ENCODE results near the gene MB.

The MB gene

DNA sequence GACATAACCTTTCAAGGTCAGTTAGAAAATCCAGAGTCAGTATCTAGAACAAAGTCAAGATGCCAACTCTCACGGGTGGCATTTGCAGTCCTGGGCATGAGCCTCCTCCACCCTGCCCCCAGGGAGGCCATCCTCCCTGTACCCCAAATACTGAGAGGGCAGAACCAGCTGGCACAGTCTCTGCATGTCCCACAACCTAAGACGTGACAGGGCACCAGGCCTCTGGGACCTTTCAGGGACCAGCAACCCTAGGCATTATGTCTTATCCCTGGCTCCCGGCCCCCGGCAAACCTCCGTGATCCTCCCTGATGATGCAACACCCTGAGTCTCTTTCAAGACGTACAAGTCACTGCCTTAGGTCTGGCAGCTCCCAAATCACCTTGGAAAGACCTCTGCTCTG is 2.0 kb downstream of the MB start:
- ChIA-PET CTCF (interaction anchor here (0.8 to 2.3 kb wide), 4 partner anchors 12 to 264 kb away, joined by 3 to 8 read pairs (median 4); no protein-coding TSS in a partner anchor), POLR2A (no interaction called here)
- no peak for DNase-seq (ENCODE audit: low read depth, low spot score)
- TF ChIP-seq, protein P1, sequence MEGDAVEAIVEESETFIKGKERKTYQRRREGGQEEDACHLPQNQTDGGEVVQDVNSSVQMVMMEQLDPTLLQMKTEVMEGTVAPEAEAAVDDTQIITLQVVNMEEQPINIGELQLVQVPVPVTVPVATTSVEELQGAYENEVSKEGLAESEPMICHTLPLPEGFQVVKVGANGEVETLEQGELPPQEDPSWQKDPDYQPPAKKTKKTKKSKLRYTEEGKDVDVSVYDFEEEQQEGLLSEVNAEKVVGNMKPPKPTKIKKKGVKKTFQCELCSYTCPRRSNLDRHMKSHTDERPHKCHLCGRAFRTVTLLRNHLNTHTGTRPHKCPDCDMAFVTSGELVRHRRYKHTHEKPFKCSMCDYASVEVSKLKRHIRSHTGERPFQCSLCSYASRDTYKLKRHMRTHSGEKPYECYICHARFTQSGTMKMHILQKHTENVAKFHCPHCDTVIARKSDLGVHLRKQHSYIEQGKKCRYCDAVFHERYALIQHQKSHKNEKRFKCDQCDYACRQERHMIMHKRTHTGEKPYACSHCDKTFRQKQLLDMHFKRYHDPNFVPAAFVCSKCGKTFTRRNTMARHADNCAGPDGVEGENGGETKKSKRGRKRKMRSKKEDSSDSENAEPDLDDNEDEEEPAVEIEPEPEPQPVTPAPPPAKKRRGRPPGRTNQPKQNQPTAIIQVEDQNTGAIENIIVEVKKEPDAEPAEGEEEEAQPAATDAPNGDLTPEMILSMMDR (IDR thresholded peaks at IDR 0.05; ENCODE audit: insufficient read depth, low read length, missing control alignments) = no peak
- H3K4me3 ChIP-seq (ENCODE audit: low read depth, low read length) = no peak overlapping the region

DNA sequence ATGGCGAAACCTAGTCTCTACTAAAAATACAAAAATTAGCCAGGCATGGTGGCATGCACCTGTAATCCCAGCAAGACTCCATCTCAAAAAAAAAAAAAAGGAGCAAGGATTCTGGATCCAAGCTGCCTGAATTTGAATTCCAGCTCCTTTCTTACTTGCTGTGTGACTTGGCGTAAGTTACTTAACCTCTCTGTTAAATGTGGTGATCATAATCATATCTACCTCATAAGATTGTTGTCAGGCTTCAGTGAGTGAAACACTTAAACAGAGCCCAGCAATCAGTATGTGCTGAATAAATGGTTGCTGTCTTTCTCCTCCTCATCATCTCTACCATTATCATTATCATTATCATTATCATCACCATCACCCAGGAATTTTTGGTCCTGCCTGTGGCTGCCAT is 2.7 kb downstream of the MB start:
- POLR2A ChIA-PET = no interaction called here
- TF ChIP-seq, protein P1 (IDR thresholded peaks at IDR 0.05; ENCODE audit: insufficient read depth, low read length, missing control alignments) = no peak
- CTCF ChIA-PET = interaction anchor here (0.8 to 2.0 kb wide), 4 partner anchors 8 to 264 kb away, joined by 3 to 7 read pairs (median 3); no protein-coding TSS in a partner anchor

DNA sequence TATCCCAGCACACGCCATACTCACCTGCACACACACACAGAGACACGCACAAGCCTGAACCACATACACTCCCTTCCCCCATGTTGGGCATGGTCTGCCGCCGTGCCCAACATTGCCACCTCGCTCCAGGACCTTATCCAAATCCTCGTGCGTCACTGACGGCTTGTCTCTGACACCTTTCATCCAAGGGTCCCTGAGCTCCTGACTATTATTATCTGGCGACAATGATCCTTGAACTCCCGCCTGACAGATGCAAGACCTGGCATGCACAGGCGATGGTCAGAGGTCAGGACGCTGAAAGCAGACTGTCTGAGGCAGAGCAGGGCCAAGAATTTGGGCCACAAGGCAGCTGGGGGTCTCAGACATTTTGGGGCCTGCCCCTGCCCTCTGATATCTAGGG is 4.2 kb downstream of the MB start:
- H3K4me3 ChIP-seq (ENCODE audit: low read depth, low read length) = no peak overlapping the region
- CTCF ChIA-PET = interaction anchor here (1.5 to 2.1 kb wide), 3 partner anchors 9 to 183 kb away, joined by 6 to 13 read pairs (median 7); no protein-coding TSS in a partner anchor
- TF ChIP-seq, protein P1 (IDR thresholded peaks at IDR 0.05; ENCODE audit: insufficient read depth, low read length, missing control alignments) = no peak
- no peak for DNase-seq (ENCODE audit: low read depth, low spot score)
- POLR2A ChIA-PET = no interaction called here

More for the DNA sequence above, 2.7 kb downstream of the MB start:
- no peak for DNase-seq (ENCODE audit: low read depth, low spot score)
- H3K4me3 ChIP-seq (ENCODE audit: low read depth, low read length) = no peak overlapping the region

DNA sequence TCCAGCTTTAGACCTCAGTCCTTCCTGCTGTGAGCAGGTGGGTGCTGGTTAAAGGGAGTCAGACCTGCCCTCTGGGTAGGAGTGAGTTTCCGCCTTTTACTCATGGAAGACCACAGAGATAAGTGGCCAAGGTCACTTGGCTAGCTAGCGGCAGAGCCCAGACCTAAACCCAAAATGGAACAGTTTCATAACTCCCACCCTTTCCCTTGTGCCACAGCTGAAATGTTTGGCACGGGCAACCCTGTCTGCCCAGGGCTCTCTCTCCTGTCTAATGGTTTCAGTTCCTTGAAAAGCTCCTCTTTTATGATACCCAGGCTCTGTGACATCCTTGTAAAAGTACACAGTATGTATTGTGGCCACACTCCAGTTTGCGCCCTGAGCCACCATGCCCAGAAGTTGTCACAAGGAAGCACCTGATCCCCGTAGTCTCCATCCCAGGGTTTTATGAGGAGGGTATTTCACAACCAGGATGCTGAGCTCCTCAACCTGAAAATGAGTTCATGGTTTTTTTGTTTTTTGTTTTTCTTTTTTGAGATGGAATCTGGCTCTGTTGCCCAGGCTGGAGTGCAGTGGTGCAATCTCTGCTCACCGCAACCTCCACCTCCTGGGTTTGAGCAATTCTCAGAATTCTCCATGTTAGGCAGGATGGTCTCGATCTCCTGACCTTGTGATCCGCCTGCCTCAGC is 5.1 kb downstream of the MB start:
- POLR2A ChIA-PET = interaction anchor here (0.6 kb wide), 1 partner anchor 215 kb away, joined by 3 read pairs; no protein-coding TSS in a partner anchor
- no peak for DNase-seq (ENCODE audit: low read depth, low spot score)
- H3K4me3 ChIP-seq (ENCODE audit: low read depth, low read length) = no peak overlapping the region
- TF ChIP-seq, protein P1 (IDR thresholded peaks at IDR 0.05; ENCODE audit: insufficient read depth, low read length, missing control alignments) = no peak
- CTCF ChIA-PET = interaction anchor here (1.0 to 2.1 kb wide), 4 partner anchors 9 to 181 kb away, joined by 3 to 13 read pairs (median 6); no protein-coding TSS in a partner anchor

DNA sequence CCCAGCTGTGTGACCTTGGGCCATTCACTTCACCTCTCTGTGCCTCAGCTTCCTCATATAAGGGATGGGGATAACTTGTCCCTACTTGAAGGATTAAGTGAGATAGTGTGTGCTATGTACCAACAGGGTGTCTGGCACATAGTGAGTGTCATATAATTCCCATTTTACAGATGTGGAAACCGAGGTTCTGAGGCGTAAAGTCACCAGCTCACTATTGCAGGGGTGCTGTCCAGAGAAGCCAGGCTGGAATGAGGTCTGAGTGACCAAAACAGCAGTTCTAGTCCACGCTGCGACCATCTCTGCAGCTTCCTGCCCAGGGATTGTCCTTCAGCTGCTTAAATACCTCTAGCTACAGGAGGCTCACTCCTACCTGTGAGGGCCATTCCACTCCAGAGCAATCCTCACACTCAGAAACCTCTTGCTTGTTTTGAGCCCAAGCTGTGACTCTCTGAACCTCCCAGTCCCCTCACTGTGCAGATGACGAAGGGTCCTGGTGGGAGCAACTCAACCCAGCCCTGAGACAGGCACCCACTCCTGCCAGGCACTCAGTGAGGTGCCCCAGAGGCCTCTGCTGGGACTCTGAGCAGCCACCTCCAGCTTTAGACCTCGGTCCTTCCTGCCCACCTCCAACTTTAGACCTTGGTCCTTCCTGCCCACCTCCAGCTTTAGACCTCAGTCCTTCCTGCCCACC is 5.8 kb downstream of the MB start:
- DNase-seq (ENCODE audit: low read depth, low spot score) = no peak
- CTCF ChIA-PET = interaction anchor here (0.7 to 2.2 kb wide), 6 partner anchors 10 to 261 kb away, joined by 3 to 14 read pairs (median 6); no protein-coding TSS in a partner anchor
- no peak overlapping the region for H3K4me3 ChIP-seq (ENCODE audit: low read depth, low read length)
- TF ChIP-seq, protein P1 (IDR thresholded peaks at IDR 0.05; ENCODE audit: insufficient read depth, low read length, missing control alignments) = no peak
- POLR2A ChIA-PET = interaction anchor here (0.6 kb wide), 1 partner anchor 215 kb away, joined by 3 read pairs; no protein-coding TSS in a partner anchor

DNA sequence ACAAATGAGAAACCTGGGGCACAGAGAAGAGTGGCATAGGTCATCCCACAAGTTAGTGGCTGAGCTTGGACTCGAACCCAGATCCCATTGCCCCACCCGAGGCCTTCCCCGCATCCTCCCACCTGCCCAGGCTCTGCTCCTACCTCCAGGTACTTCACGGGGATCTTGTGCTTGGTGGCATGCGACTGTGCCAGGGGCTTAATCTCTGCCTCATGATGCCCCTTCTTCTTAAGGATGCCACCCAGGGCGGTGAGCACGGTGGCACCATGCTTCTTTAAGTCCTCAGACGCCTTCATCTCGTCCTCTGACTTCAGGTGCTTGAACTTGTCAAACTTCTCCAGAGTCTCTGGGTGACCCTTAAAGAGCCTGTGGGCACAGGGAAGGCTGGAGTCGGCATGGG is 6.4 kb downstream of the MB start:
- TF ChIP-seq, protein P1 (IDR thresholded peaks at IDR 0.05; ENCODE audit: insufficient read depth, low read length, missing control alignments) = no peak
- CTCF ChIA-PET = interaction anchor here (0.7 to 2.2 kb wide), 5 partner anchors 11 to 514 kb away, joined by 3 to 14 read pairs (median 4); no protein-coding TSS in a partner anchor
- no peak for DNase-seq (ENCODE audit: low read depth, low spot score)
- POLR2A ChIA-PET = no interaction called here
- H3K4me3 ChIP-seq (ENCODE audit: low read depth, low read length) = no peak overlapping the region
